GM12873 (cell line): Measurements from ENCODE around the gene ABHD16B.

Source experiments
- CTCF ChIP-seq: IDR thresholded peaks from 2 replicates; pipeline ENCODE4 v1.5.1; 2012; ENCODE audit warnings: low read depth, mild to moderate bottlenecking, moderate library complexity, low read length, control low read depth; ENCODE audit not compliant: insufficient read depth; ENCODE audit errors: missing control alignments

The ABHD16B gene

GRCh38 chr20:63859166-63859699 lies 2.1 kb upstream of the ABHD16B start:
- no peak for TF ChIP-seq CTCF

GRCh38 chr20:63860325-63861051 lies 810 bp upstream of the ABHD16B start:
- no peak for TF ChIP-seq CTCF

- TF ChIP-seq CTCF: no peak
Observed at GRCh38 chr20:63861981-63862901, 943 bp downstream of the ABHD16B start.

GRCh38 chr20:63863021-63863797 lies 1.9 kb downstream of the ABHD16B start:
- TF ChIP-seq CTCF: no peak

GRCh38 chr20:63863798-63864544 lies 2.7 kb downstream of the ABHD16B start:
- TF ChIP-seq CTCF: peak; percentile 88

GRCh38 chr20:63864545-63864977 lies 3.3 kb downstream of the ABHD16B start:
- TF ChIP-seq CTCF: no peak
